ENCODE data around the gene MT4.

The MT4 gene

DNA sequence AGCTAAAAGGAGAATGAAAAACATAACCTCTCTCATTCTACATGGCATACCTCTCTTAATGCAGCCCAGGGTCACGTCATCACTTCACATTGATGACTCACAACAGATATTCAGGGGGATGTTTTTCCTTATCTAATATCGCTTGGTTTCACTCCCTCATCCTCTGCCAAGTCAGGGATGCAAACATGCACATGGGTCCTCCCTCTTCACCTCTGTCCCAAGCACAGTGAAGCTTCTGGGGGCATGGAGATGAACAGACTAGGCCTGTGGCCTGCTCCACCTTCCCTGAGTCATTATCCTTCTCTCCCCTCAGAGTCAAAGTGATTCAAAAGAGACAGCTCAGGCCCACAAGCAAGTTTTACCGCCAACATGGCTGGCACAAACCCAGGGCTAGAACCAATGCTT is 41.2 kb downstream of the MT4 start:
- Histone ChIP-seq H3K4me3 (ENCODE audit: low read depth in 1 of 2, low read length in 1 of 2) (no peak overlapping the region), H3K27ac (no peak overlapping the region), H3K4me1 (ENCODE audit: control insufficient read depth in 1 of 2, insufficient read depth in 1 of 2, low read depth in 1 of 2, low read length in 1 of 2) (peaks cover 26 to 27% of the 10 kb centered on the region in 2 experiments), H3K27me3 (peaks cover 26% of the 10 kb centered on the region), H3K36me3 (no peaks in the 10 kb centered on the region), H3K9me3 (no peaks in the 10 kb centered on the region)
- TF ChIP-seq, protein P1, sequence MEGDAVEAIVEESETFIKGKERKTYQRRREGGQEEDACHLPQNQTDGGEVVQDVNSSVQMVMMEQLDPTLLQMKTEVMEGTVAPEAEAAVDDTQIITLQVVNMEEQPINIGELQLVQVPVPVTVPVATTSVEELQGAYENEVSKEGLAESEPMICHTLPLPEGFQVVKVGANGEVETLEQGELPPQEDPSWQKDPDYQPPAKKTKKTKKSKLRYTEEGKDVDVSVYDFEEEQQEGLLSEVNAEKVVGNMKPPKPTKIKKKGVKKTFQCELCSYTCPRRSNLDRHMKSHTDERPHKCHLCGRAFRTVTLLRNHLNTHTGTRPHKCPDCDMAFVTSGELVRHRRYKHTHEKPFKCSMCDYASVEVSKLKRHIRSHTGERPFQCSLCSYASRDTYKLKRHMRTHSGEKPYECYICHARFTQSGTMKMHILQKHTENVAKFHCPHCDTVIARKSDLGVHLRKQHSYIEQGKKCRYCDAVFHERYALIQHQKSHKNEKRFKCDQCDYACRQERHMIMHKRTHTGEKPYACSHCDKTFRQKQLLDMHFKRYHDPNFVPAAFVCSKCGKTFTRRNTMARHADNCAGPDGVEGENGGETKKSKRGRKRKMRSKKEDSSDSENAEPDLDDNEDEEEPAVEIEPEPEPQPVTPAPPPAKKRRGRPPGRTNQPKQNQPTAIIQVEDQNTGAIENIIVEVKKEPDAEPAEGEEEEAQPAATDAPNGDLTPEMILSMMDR (IDR thresholded peaks at IDR 0.05): no peak

DNA sequence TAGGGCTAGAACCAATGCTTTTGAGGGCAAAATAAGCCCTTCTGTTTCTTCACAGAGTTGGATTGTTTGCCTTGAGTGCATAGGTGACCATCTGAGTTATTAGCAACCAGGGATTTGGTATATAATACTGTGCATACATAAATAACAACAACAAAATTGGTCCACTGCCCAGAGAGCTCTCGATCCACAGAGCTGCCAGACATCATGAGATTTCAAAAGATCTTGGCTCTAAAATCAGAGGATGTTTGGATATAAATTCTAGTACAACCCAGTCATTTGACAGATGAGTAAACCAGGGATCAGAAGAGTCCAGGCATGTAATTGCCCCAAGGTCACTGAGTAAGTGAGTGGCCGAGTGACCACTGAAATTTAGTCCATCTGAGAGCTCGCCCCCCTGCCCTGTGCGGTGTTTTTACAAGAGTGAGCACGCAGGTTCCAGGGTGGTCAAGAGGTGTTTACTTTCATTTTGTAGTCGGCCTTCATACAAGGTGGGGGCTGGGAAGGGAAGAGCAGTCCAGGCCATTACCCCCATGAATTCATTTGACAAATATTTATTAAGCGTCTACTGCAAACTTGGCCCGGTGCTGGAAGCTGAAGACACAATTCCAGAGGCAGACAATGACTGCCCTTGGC is 41.7 kb downstream of the MT4 start:
- no peaks in the 10 kb centered on the region for H3K36me3 ChIP-seq
- no peaks in the 10 kb centered on the region for H3K9me3 ChIP-seq
- TF ChIP-seq, protein P1 (IDR thresholded peaks at IDR 0.05): no peak
- H3K27me3 ChIP-seq: peaks cover 21% of the 10 kb centered on the region
- no peak overlapping the region for H3K27ac ChIP-seq
- H3K4me1 ChIP-seq (ENCODE audit: control insufficient read depth in 1 of 2, insufficient read depth in 1 of 2, low read depth in 1 of 2, low read length in 1 of 2): peaks cover 26 to 27% of the 10 kb centered on the region in 2 experiments
- no peak overlapping the region for H3K4me3 ChIP-seq (ENCODE audit: low read depth in 1 of 2, low read length in 1 of 2)

DNA sequence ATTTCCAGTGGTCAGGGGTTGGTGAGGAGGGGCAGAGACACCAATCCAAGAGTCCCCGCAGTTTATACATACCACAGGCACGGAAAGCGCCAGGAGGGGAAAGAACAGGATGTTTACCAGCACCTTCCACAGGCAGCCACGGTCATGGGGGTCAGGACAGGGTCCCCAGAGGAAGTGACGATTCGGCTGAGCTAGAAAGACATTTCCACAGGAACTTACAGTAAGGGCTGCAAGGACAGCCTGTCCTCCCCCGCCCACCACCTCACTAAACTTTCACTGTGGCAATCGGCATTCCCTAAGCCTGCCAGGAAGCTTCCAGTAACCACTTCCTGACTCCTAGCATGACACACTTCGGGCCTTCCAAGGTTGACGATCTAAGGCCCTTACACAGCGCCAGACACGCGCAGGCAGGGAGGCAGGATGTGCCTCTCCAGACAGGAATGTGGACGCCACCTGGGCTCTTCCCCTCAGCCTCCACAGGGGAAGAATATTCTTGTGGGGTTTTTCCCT is 42.3 kb downstream of the MT4 start:
- Histone ChIP-seq H3K4me3 (ENCODE audit: low read depth in 1 of 2, low read length in 1 of 2) (no peak overlapping the region), H3K4me1 (ENCODE audit: control insufficient read depth in 1 of 2, insufficient read depth in 1 of 2, low read depth in 1 of 2, low read length in 1 of 2) (peaks cover 26 to 27% of the 10 kb centered on the region in 2 experiments), H3K27ac (no peak overlapping the region), H3K27me3 (peaks cover 15% of the 10 kb centered on the region), H3K9me3 (no peaks in the 10 kb centered on the region), H3K36me3 (no peaks in the 10 kb centered on the region)
- TF ChIP-seq, protein P1 (IDR thresholded peaks at IDR 0.05): no peak

DNA sequence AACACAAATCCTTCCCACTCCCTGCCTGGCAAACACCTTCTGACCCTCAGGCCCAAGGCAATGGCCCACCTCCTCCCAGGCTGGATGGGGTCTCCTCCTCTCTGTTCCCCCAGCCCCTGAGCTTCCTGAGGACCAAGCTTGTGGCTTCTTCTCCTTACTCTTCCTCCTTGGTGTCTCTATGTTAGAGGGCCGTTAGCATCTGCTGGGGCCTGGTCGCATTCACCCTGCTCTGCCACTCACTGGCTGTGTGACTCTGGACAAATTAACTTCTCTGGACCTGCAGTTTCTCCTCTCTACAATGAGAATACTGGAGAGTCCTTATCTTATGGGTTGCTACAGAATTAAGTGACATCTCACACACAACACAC is 42.8 kb downstream of the MT4 start:
- TF ChIP-seq, protein P1 (IDR thresholded peaks at IDR 0.05): no peak
- Histone ChIP-seq H3K9me3 (no peaks in the 10 kb centered on the region), H3K36me3 (no peaks in the 10 kb centered on the region), H3K27me3 (peaks cover 14% of the 10 kb centered on the region), H3K4me3 (ENCODE audit: low read depth in 1 of 2, low read length in 1 of 2) (peak overlapping the region; percentile 66 to 75), H3K27ac (peak overlapping the region; percentile 73), H3K4me1 (ENCODE audit: control insufficient read depth in 1 of 2, insufficient read depth in 1 of 2, low read depth in 1 of 2, low read length in 1 of 2) (peaks cover 26 to 27% of the 10 kb centered on the region in 2 experiments)

DNA sequence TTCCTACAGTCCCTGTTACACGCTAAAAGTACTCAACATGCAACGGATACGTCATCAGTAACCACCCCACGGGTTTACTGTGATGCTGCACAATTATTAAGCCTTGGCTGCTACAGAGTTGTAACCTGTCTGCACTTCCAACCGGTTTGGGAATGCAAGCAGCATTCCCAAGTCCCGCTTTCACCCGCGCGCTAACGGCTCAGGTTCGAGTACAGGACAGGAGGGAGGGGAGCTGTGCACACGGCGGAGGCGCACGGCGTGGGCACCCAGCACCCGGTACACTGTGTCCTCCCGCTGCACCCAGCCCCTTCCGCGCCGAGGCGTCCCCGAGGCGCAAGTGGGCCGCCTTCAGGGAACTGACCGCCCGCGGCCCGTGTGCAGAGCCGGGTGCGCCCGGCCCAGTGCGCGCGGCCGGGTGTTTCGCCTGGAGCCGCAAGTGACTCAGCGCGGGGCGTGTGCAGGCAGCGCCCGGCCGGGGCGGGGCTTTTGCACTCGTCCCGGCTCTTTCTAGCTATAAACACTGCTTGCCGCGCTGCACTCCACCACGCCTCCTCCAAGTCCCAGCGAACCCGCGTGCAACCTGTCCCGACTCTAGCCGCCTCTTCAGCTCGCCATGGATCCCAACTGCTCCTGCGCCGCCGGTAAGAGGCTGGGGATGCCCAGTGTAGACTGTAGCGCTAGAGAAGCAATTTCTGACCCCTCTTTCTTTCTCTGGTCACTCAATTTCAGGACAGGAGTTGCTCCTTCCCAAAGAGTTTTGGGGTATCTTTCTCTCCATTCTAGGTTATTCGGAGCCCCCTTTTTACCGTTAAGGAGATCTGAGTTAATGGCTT is 43.4 kb downstream of the MT4 start, which contains the start of gene MT2A:
Gene MT2A, plus strand, starts transcription at position 542 of the 833 bp plus-strand sequence. Its CDS starts 72 bp downstream, at position 614.
- peak within 1 kb of the TSS; percentile 73 for H3K27ac ChIP-seq
- H3K9me3 ChIP-seq: no peaks in the 10 kb centered on the region
- peaks cover 26 to 27% of the 10 kb centered on the region in 2 experiments for H3K4me1 ChIP-seq (ENCODE audit: control insufficient read depth in 1 of 2, insufficient read depth in 1 of 2, low read depth in 1 of 2, low read length in 1 of 2)
- H3K27me3 ChIP-seq: peaks cover 14% of the 10 kb centered on the region
- TF ChIP-seq, protein P1 (IDR thresholded peaks at IDR 0.05): peak; percentile 31
- H3K36me3 ChIP-seq: no peaks in the 10 kb centered on the region
- peak within 1 kb of the TSS; percentile 66 to 75 for H3K4me3 ChIP-seq (ENCODE audit: low read depth in 1 of 2, low read length in 1 of 2)
